GM18505 (cell line): ENCODE data around the gene SMLR1.
A peak's percentile ranks its signal among the peaks of the same experiment; 100 is the strongest.

Source experiments
- ATAC-seq: cut with Tn5 transposase; IDR thresholded peaks from one replicate; pipeline ENCODE4 v1.9.1; 2021; ENCODE audit not compliant: unreplicated experiment
- POLR2A ChIP-seq: IDR thresholded peaks from 4 replicates; pipeline ENCODE4 v1.6.1; 2011; ENCODE audit warnings: borderline replicate concordance; ENCODE audit not compliant: insufficient read depth, insufficient read length; ENCODE audit errors: extremely low read depth

The SMLR1 gene

DNA sequence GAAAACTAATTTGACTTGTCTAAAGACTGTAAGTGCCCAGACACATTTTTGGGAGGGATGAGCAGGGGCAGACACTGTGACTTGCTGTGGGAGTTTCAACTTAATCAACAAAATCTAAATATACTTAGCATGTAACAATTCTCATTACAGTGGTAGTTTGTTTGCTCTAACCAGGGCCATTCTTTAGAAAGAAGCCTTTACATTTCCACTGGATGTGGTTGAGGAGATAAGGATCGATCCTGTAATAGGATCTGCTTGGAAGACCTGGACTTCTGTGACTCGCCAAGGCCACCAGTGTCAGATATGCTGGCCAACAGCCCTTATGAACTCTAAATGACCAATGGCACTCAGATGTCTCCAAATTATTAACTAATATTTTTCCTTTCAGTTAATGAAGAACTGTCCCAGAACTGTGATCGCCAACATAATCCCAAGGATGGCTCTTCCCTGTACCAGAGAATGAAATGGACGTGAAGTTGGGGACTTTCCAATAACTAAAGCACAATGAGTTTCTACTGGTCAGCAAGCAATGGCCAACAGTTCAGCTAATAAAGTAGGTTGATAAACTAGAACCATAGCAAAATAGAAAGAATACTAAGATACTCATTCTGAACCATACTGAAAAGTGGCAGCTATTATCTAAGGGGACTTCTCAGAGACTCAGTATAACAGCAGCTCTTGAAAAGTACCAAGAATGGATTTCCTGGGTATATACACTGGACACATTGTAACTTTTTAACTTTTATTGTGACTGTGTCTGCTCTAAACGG, 7.5 kb downstream of the SMLR1 start:
- no peak for ATAC-seq
- TF ChIP-seq POLR2A = no peak

GRCh38 chr6:130836055-130836640, 8.9 kb downstream of the SMLR1 start:
- TF ChIP-seq POLR2A = no peak
- no peak for ATAC-seq

- TF ChIP-seq POLR2A = no peak
- no peak for ATAC-seq
These were observed 9.9 kb downstream of the SMLR1 start for GRCh38 chr6:130837067-130837466.

GRCh38 chr6:130838250-130838860, 11.1 kb downstream of the SMLR1 start:
- TF ChIP-seq POLR2A = no peak
- ATAC-seq = no peak

DNA sequence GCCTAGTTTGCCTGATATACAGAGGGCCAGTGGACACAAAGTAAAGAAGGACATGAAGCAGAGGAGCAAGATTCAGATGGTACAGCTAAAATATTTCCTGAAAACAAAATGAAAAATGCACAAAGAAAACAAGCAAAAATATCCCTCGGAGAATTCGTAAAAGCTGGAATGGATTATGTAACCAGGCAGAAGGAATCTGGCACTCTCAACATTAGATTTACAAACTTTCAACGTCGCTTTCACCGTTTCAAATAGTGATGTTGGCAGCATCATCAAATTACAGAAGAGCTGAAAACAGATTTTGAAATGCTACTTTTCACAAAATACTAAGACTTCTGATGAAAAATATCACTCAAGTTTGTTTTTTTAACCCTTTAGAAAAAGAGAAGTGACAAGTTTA, 11.7 kb downstream of the SMLR1 start:
- TF ChIP-seq POLR2A = no peak
- no peak for ATAC-seq

GRCh38 chr6:130839379-130839778, 12.2 kb downstream of the SMLR1 start:
- TF ChIP-seq POLR2A = no peak

DNA sequence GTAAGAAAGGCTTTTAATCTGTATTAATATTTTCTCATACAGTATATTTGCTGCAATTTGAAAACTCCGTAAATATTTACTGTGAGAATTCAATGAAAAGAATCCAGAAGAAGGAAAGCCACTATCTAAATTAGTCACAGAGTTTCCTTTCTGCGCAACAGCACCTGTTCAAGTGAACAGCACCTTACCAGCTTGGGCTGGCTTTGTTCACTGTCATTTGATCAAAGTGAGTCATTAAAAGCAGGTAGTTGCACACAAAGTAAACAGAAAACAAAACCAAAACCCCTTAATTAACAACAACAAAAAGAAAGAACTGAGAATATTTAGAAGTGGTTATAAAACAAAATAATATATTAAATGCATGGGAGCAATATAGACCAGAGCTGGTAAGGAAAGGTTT, 12.8 kb downstream of the SMLR1 start:
- ATAC-seq = no peak
- TF ChIP-seq POLR2A = no peak

More at GRCh38 chr6:130839379-130839778, 12.2 kb downstream of the SMLR1 start:
- ATAC-seq = no peak

- no peak for ATAC-seq
These were observed 14.0 kb downstream of the SMLR1 start for GRCh38 chr6:130841128-130841728.

GRCh38 chr6:130843575-130844320, 16.5 kb downstream of the SMLR1 start:
- ATAC-seq = no peak
- TF ChIP-seq POLR2A = no peak

More at GRCh38 chr6:130841128-130841728, 14.0 kb downstream of the SMLR1 start:
- no peak for TF ChIP-seq POLR2A

DNA sequence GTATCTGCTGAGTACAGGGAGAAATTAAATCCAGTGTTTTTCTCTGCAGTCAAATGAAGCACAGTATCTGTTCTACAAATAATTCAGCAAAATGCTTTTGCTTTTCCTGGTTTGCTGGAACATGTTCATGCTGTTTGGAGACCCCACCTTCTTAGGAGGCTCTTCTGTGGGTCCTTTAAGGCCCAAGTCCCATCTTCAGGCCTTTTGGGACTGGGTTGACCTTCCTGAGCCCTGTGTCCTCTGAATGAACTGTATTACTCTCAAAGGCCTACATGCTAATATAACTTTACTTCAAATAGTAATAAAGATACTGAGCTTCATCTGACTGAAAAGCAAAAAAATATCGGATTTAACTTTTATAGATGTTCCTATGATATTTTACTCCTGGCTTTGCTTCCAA, 19.3 kb downstream of the SMLR1 start:
- no peak for ATAC-seq
- TF ChIP-seq POLR2A = no peak

- ATAC-seq = no peak
- TF ChIP-seq POLR2A = no peak
These were observed 20.1 kb downstream of the SMLR1 start for GRCh38 chr6:130847001-130847910.

DNA sequence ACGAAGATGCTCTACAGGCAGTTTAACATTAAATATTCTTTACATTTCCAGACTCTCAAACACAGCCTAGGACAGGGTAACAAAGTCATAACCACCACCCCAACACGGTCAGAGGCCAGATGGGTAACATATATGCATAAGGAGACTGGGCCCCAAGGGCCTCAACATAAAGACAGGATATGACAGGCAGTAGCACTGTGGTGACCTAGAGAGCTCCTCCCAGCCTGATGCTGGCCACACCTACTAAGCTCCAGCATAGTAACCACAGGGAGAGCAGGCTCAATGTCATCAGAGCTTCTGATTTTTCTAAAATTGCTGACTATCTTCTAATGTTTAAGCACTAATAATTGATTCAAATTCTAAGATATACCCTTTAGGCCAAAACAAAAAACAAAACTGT, 21.7 kb downstream of the SMLR1 start:
- ATAC-seq = peak; percentile 73
- TF ChIP-seq POLR2A = no peak
